Mesendoderm (in vitro differentiated cells): ENCODE results near the gene FAN1.

Experiments used
- DNase-seq: peaks from one replicate; pipeline ENCODE4 v3.0.0; 2013
- H2AK5ac ChIP-seq: 2 replicates; pipeline ENCODE4 v1.6.1; 2013; ENCODE audit warnings: low read length, inconsistent platforms
- H2BK120ac ChIP-seq: 2 replicates; pipeline ENCODE4 v1.6.1; 2013; ENCODE audit warnings: low read depth, mild to moderate bottlenecking, low read length, moderate library complexity, mixed read lengths
- H2BK15ac ChIP-seq: replicated peaks from 2 replicates; pipeline ENCODE4 v1.6.1; 2013; ENCODE audit warnings: low read depth, mild to moderate bottlenecking, moderate library complexity
- H2BK5ac ChIP-seq: 2 replicates; pipeline ENCODE4 v1.6.1; 2013; ENCODE audit warnings: low read length, inconsistent platforms
- H3K18ac ChIP-seq: 2 replicates; pipeline ENCODE4 v1.6.1; 2013; ENCODE audit warnings: mild to moderate bottlenecking, low read length, mixed read lengths
- H3K23ac ChIP-seq: one replicate; pipeline ENCODE4 v1.6.1; 2013; ENCODE audit warnings: low read length
- H3K27ac ChIP-seq: 2 replicates; pipeline ENCODE4 v1.5.1; 2013; ENCODE audit warnings: low read depth, mild to moderate bottlenecking, inconsistent platforms, low read length, moderate library complexity
- H3K27me3 ChIP-seq: 2 replicates; pipeline ENCODE4 v1.6.1; 2013; ENCODE audit warnings: low read length, control low read depth, mild to moderate bottlenecking, inconsistent platforms; ENCODE audit not compliant: insufficient read depth, poor library complexity
- H3K36me3 ChIP-seq: 2 replicates; pipeline ENCODE4 v1.6.1; 2013; ENCODE audit warnings: low read length, inconsistent platforms; ENCODE audit not compliant: control insufficient read depth, insufficient read depth
- H3K4ac ChIP-seq: one replicate; pipeline ENCODE4 v1.6.1; 2013; ENCODE audit warnings: low read depth, mild to moderate bottlenecking, low read length, moderate library complexity
- H3K4me1 ChIP-seq: 2 replicates; pipeline ENCODE4 v1.6.1; 2013; ENCODE audit warnings: low read depth, low read length, inconsistent platforms; ENCODE audit not compliant: control insufficient read depth
- H3K4me2 ChIP-seq: 2 replicates; pipeline ENCODE4 v1.6.1; 2013; ENCODE audit warnings: low read length
- H3K4me3 ChIP-seq: 2 replicates; pipeline ENCODE4 v1.5.1; 2013; ENCODE audit warnings: mild to moderate bottlenecking, low read length
- H3K56ac ChIP-seq: one replicate; pipeline ENCODE4 v1.6.1; 2013; ENCODE audit warnings: low read length
- H3K79me1 ChIP-seq: 2 replicates; pipeline ENCODE4 v1.6.1; 2013; ENCODE audit warnings: low read length, inconsistent platforms
- H3K79me2 ChIP-seq: 2 replicates; pipeline ENCODE4 v1.6.1; 2013; ENCODE audit warnings: mild to moderate bottlenecking, low read length; ENCODE audit not compliant: control insufficient read depth, insufficient read depth
- H3K9ac ChIP-seq: 2 replicates; pipeline ENCODE4 v1.6.1; 2013; ENCODE audit warnings: low read length, inconsistent platforms
- H4K5ac ChIP-seq: one replicate; pipeline ENCODE4 v1.6.1; 2013; ENCODE audit warnings: low read length
- H4K8ac ChIP-seq: one replicate; pipeline ENCODE4 v1.6.1; 2013; ENCODE audit warnings: low read depth, mild to moderate bottlenecking, control low read depth, low read length, moderate library complexity
- WGBS: extraction: QIAGEN DNeasy Blood & Tissue Kit; methylation state at CpG from one replicate; pipeline ENCODE4 v1.1.7; 2013; ENCODE audit warnings: low lambda C conversion rate, missing lambda C conversion rate; ENCODE audit not compliant: insufficient coverage; ENCODE audit errors: extremely low coverage; 5-methylcytosine and 5-hydroxymethylcytosine counted together

FAN1 gene

GRCh38 chr15:30895461-30896210, 8.1 kb upstream of the FAN1 start:
- H3K4me1 ChIP-seq, result no peaks in the 10 kb centered on the region
- H2BK120ac ChIP-seq, result no peak overlapping the region
- H3K27ac ChIP-seq, result no peak overlapping the region
- no peaks in the 10 kb centered on the region for H3K79me2 ChIP-seq
- H3K4ac ChIP-seq, result no peak overlapping the region
- no peak overlapping the region for H3K23ac ChIP-seq
- no peak overlapping the region for H4K8ac ChIP-seq
- no peak overlapping the region for H3K18ac ChIP-seq
- WGBS, result no CpG with 5 or more reads among the region's 33 CpGs
- no peak overlapping the region for H3K9ac ChIP-seq
- no peaks in the 10 kb centered on the region for H3K79me1 ChIP-seq
- no peak overlapping the region for H2BK15ac ChIP-seq
- DNase-seq, result no peak
- H4K5ac ChIP-seq, result no peak overlapping the region
- H3K4me2 ChIP-seq, result no peak overlapping the region
- no peak overlapping the region for H2BK5ac ChIP-seq
- H3K27me3 ChIP-seq, result no peaks in the 10 kb centered on the region
- no peak overlapping the region for H2AK5ac ChIP-seq
- no peaks in the 10 kb centered on the region for H3K36me3 ChIP-seq
- H3K4me3 ChIP-seq, result no peak overlapping the region
- H3K56ac ChIP-seq, result no peak overlapping the region

- H3K27me3 ChIP-seq, result no peaks in the 10 kb centered on the region
- H3K9ac ChIP-seq, result no peak overlapping the region
- H3K79me2 ChIP-seq, result no peaks in the 10 kb centered on the region
- H2BK120ac ChIP-seq, result no peak overlapping the region
- no peaks in the 10 kb centered on the region for H3K4me1 ChIP-seq
- no peak overlapping the region for H3K4me2 ChIP-seq
- no peak overlapping the region for H4K5ac ChIP-seq
- no peak overlapping the region for H3K4ac ChIP-seq
- no peaks in the 10 kb centered on the region for H3K36me3 ChIP-seq
- H2BK5ac ChIP-seq, result no peak overlapping the region
- no peaks in the 10 kb centered on the region for H3K79me1 ChIP-seq
- no peak overlapping the region for H4K8ac ChIP-seq
- no peak overlapping the region for H3K56ac ChIP-seq
- no peak overlapping the region for H3K23ac ChIP-seq
- no CpG with 5 or more reads among the region's 12 CpGs for WGBS
- H2BK15ac ChIP-seq, result no peak overlapping the region
- no peak overlapping the region for H3K4me3 ChIP-seq
- no peak overlapping the region for H3K18ac ChIP-seq
- DNase-seq, result no peak
- H2AK5ac ChIP-seq, result no peak overlapping the region
- H3K27ac ChIP-seq, result no peak overlapping the region
Observed at GRCh38 chr15:30896211-30896606, 7.5 kb upstream of the FAN1 start.

DNA sequence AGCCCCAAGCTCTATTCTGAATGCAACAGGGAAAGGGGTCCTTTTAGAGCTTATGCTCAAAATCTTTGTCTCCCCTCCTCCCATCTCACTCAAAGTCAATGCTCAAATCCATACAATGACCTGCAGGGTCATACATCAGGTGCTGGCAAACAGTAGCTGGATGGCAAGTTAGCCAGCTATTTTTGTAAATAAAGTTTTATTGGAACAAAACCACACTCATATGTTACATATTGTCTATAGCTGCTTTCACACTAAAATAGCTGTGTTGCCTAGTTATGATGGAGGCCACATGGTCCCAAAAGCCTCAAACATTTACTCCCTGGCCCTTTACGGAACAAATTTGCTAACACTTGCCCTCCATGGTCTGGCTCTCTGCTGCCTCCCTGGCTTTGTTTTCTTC, 1.8 kb upstream of the FAN1 start:
- Histone ChIP-seq H2BK15ac (no peak overlapping the region), H3K27me3 (no peaks in the 10 kb centered on the region), H3K36me3 (no peaks in the 10 kb centered on the region), H3K79me2 (peaks cover 2% of the 10 kb centered on the region), H3K79me1 (no peaks in the 10 kb centered on the region), H4K5ac (no peak overlapping the region), H3K18ac (no peak overlapping the region), H3K23ac (no peak overlapping the region), H3K9ac (no peak overlapping the region), H3K4me3 (no peak overlapping the region), H3K27ac (no peak overlapping the region), H3K56ac (no peak overlapping the region), H2BK5ac (no peak overlapping the region), H2BK120ac (no peak overlapping the region), H3K4me2 (no peak overlapping the region), H3K4ac (no peak overlapping the region), H2AK5ac (no peak overlapping the region), H3K4me1 (no peaks in the 10 kb centered on the region), H4K8ac (no peak overlapping the region)
- no CpG with 5 or more reads among the region's 1 CpG for WGBS
- DNase-seq, result no peak

DNA sequence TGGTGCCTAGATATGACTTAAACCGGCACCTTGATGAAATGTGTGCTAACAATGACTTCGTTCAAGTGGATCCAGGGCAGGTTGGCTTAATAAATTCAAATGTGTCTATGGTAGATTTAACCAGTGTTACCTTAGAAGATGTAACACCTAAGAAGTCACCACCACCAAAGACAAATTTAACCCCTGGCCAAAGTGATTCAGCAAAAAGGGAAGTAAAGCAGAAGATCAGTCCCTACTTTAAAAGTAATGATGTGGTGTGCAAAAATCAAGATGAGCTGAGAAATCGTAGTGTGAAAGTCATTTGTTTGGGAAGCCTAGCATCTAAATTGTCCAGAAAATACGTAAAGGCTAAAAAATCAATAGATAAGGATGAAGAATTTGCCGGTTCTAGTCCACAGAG, 1.1 kb downstream of the FAN1 start:
- H2BK15ac ChIP-seq, result no peak overlapping the region
- H4K5ac ChIP-seq, result no peak overlapping the region
- no peak overlapping the region for H3K4ac ChIP-seq
- H2BK120ac ChIP-seq, result no peak overlapping the region
- H3K36me3 ChIP-seq, result no peaks in the 10 kb centered on the region
- no peak overlapping the region for H3K27ac ChIP-seq
- no peaks in the 10 kb centered on the region for H3K79me1 ChIP-seq
- no peak overlapping the region for H3K9ac ChIP-seq
- H2BK5ac ChIP-seq, result no peak overlapping the region
- no peak overlapping the region for H3K18ac ChIP-seq
- no peak overlapping the region for H3K4me3 ChIP-seq
- H3K56ac ChIP-seq, result no peak overlapping the region
- no peak overlapping the region for H2AK5ac ChIP-seq
- no peak overlapping the region for H3K4me2 ChIP-seq
- no peaks in the 10 kb centered on the region for H3K4me1 ChIP-seq
- H3K27me3 ChIP-seq, result no peaks in the 10 kb centered on the region
- DNase-seq, result no peak
- peaks cover 2% of the 10 kb centered on the region for H3K79me2 ChIP-seq
- no CpG with 5 or more reads among the region's 5 CpGs for WGBS
- no peak overlapping the region for H3K23ac ChIP-seq
- H4K8ac ChIP-seq, result no peak overlapping the region

- Histone ChIP-seq H3K4me3 (no peak overlapping the region), H4K5ac (no peak overlapping the region), H3K79me2 (peaks cover 2% of the 10 kb centered on the region), H3K23ac (no peak overlapping the region), H3K79me1 (no peaks in the 10 kb centered on the region), H2AK5ac (no peak overlapping the region), H3K9ac (no peak overlapping the region), H3K18ac (no peak overlapping the region), H3K27ac (no peak overlapping the region), H2BK5ac (no peak overlapping the region), H3K27me3 (no peaks in the 10 kb centered on the region), H3K4ac (no peak overlapping the region), H3K36me3 (no peaks in the 10 kb centered on the region), H3K4me1 (no peaks in the 10 kb centered on the region), H4K8ac (no peak overlapping the region), H3K56ac (no peak overlapping the region), H2BK120ac (no peak overlapping the region), H2BK15ac (no peak overlapping the region), H3K4me2 (no peak overlapping the region)
- peak; percentile 19 for DNase-seq
- WGBS, result no CpG with 5 or more reads among the region's 5 CpGs
Observed at GRCh38 chr15:30905821-30906220, 2.1 kb downstream of the FAN1 start.

DNA sequence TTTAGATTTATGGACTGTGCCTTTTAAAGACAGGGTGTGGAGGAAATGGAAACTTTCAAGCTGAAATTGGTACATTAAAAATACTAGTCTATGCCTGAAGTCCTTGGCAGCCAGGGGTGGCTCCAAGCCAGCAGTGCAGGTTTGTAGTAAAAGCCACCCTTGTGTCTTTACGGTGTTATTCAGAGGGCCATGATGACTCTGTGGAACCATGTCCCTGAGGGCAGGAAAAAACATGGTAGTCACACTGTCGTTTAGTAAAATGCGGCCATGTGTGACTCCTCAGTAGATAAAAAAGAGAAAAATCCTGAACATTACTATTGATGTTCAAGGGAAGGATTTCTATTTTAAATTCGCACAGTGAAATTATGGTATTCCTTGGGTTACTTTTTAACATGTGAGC, 2.7 kb downstream of the FAN1 start:
- no peak overlapping the region for H2BK120ac ChIP-seq
- no peak overlapping the region for H3K27ac ChIP-seq
- H3K36me3 ChIP-seq, result no peaks in the 10 kb centered on the region
- no peak overlapping the region for H3K9ac ChIP-seq
- no peak overlapping the region for H4K5ac ChIP-seq
- DNase-seq, result no peak
- H2BK15ac ChIP-seq, result no peak overlapping the region
- no peak overlapping the region for H4K8ac ChIP-seq
- H3K79me2 ChIP-seq, result peaks cover 2% of the 10 kb centered on the region
- H3K23ac ChIP-seq, result no peak overlapping the region
- H3K27me3 ChIP-seq, result no peaks in the 10 kb centered on the region
- H3K4ac ChIP-seq, result no peak overlapping the region
- H3K18ac ChIP-seq, result no peak overlapping the region
- no peak overlapping the region for H3K56ac ChIP-seq
- H3K4me3 ChIP-seq, result no peak overlapping the region
- no peak overlapping the region for H2BK5ac ChIP-seq
- no peaks in the 10 kb centered on the region for H3K79me1 ChIP-seq
- no peaks in the 10 kb centered on the region for H3K4me1 ChIP-seq
- WGBS, result no CpG with 5 or more reads among the region's 4 CpGs
- H3K4me2 ChIP-seq, result no peak overlapping the region
- no peak overlapping the region for H2AK5ac ChIP-seq
